Measurements from ENCODE around the gene DYNC1I1. TPM values are rescaled to one million over a fixed set of nuclear protein-coding genes. Genes with fewer than 3 reads are reported as not detected.
"Not testable (repeated sequence)": the region's sequence is repeated elsewhere in the genome, so short reads cannot be mapped to it uniquely, and the experiment has no call there.

DYNC1I1 gene
- total and polyA plus RNA-seq, 4 donors: 0.39 to 7.6 (median 1.5) TPM

DNA sequence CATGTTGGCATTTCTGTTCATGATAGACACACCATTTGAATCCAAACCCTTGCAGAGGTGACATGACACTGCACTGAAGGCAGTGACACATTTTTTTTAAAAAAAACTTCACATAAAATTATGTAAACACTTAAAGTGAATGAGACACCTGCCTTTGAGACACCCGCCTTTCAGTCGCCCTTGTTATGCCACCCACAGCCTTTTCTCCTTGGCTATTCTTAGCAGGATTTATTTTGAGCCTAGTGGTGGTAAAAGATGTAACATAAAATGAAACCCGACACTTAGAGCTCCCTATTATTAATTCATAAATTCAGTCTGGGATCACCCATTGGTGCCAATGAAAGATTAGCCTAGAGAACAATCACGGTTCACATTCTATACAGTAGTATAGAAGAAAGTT lies 161.3 kb downstream of the DYNC1I1 start:
- 80 to 81% methylated on average over 4 of the region's 4 CpGs for WGBS, 2 donors
- Histone ChIP-seq H3K27ac (ENCODE audit: low read depth in 1 of 2, low read length in 1 of 2) (no peak overlapping the region), H3K4me3 (no peak overlapping the region), H3K4me1 (ENCODE audit: control insufficient read depth in 5 of 5, insufficient read depth in 5 of 5, low read length in 5 of 5) (peaks cover 0 to 2% (median 0%) of the 10 kb centered on the region in 5 donors), H3K36me3 (ENCODE audit: control insufficient read depth in 4 of 4, insufficient read depth in 4 of 4, low read length in 4 of 4) (no peaks in the 10 kb centered on the region), H3K9ac (ENCODE audit: insufficient read depth in 1 of 2, low read length in 2 of 2) (no peak overlapping the region), H3K9me3 (ENCODE audit: control insufficient read depth in 4 of 4, insufficient read depth in 3 of 4, low read length in 3 of 4) (no peaks in the 10 kb centered on the region), H3K27me3 (ENCODE audit: control insufficient read depth in 3 of 3, insufficient read depth in 3 of 3, low read length in 2 of 3) (peaks cover 0 to 11% (median 0%) of the 10 kb centered on the region in 3 donors)
- no peak for DNase-seq
- no peak for ATAC-seq (ENCODE audit: insufficient read depth, low FRiP score)
- no peak for TF ChIP-seq CTCF (IDR thresholded peaks at IDR 0.05; ENCODE audit: control extremely low read depth, extremely low read depth)

- H3K36me3 ChIP-seq (ENCODE audit: control insufficient read depth in 4 of 4, insufficient read depth in 4 of 4, low read length in 4 of 4); ATAC-seq (ENCODE audit: insufficient read depth, low FRiP score); H3K4me1 ChIP-seq (ENCODE audit: control insufficient read depth in 5 of 5, insufficient read depth in 5 of 5, low read length in 5 of 5); H3K27ac ChIP-seq (ENCODE audit: low read depth in 1 of 2, low read length in 1 of 2); H3K4me3 ChIP-seq; H3K27me3 ChIP-seq (ENCODE audit: control insufficient read depth in 3 of 3, insufficient read depth in 3 of 3, low read length in 2 of 3); H3K9me3 ChIP-seq (ENCODE audit: control insufficient read depth in 4 of 4, insufficient read depth in 3 of 4, low read length in 3 of 4); DNase-seq; H3K9ac ChIP-seq (ENCODE audit: insufficient read depth in 1 of 2, low read length in 2 of 2): not testable (repeated sequence)
- WGBS, 2 donors: 63% methylated on average over 1 of the region's 1 CpG; no CpG with 5 or more reads in 1 of the 2 donors
Measured at GRCh38 chr7:95944867-95945266, 172.5 kb downstream of the DYNC1I1 start.

DNA sequence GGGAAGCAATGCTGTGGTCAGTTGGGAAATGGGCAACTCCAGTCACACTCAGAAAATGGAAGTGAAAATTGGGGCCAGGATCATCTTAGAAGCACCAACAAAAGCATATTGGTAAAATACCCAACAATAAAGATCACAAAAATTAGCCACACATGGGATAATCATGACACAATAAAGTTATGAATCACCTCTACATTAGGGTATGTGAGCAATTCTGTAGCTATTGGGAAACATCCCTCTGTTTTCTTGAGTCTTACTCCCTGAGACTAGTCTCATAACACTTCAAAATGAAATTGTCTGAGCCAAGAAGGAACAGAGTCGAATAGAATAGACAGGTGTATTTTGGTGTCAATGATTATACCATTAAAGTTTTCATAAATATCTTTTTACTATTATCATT lies 178.3 kb downstream of the DYNC1I1 start:
- ATAC-seq (ENCODE audit: insufficient read depth, low FRiP score): no peak
- H3K27ac ChIP-seq (ENCODE audit: low read depth in 1 of 2, low read length in 1 of 2): no peak overlapping the region
- H3K27me3 ChIP-seq (ENCODE audit: control insufficient read depth in 3 of 3, insufficient read depth in 3 of 3, low read length in 2 of 3): peaks cover 0 to 3% (median 0%) of the 10 kb centered on the region in 3 donors
- WGBS, 2 donors: 85 to 88% methylated on average over 1 of the region's 1 CpG
- no peak overlapping the region for H3K9ac ChIP-seq (ENCODE audit: insufficient read depth in 1 of 2, low read length in 2 of 2)
- no peaks in the 10 kb centered on the region for H3K9me3 ChIP-seq (ENCODE audit: control insufficient read depth in 4 of 4, insufficient read depth in 3 of 4, low read length in 3 of 4)
- TF ChIP-seq CTCF (IDR thresholded peaks at IDR 0.05; ENCODE audit: control extremely low read depth, extremely low read depth): no peak
- H3K36me3 ChIP-seq (ENCODE audit: control insufficient read depth in 4 of 4, insufficient read depth in 4 of 4, low read length in 4 of 4): no peaks in the 10 kb centered on the region
- DNase-seq: no peak
- no peak overlapping the region for H3K4me3 ChIP-seq
- no peaks in the 10 kb centered on the region for H3K4me1 ChIP-seq (ENCODE audit: control insufficient read depth in 5 of 5, insufficient read depth in 5 of 5, low read length in 5 of 5)

GRCh38 chr7:95951531-95951930 lies 179.2 kb downstream of the DYNC1I1 start:
- no peak for DNase-seq
- H3K4me1 ChIP-seq (ENCODE audit: control insufficient read depth in 5 of 5, insufficient read depth in 5 of 5, low read length in 5 of 5): no peaks in the 10 kb centered on the region
- WGBS, 2 donors: 90 to 91% methylated on average over 5 of the region's 5 CpGs
- H3K27me3 ChIP-seq (ENCODE audit: control insufficient read depth in 3 of 3, insufficient read depth in 3 of 3, low read length in 2 of 3): peaks cover 0 to 3% (median 0%) of the 10 kb centered on the region in 3 donors
- no peaks in the 10 kb centered on the region for H3K36me3 ChIP-seq (ENCODE audit: control insufficient read depth in 4 of 4, insufficient read depth in 4 of 4, low read length in 4 of 4)
- H3K9me3 ChIP-seq (ENCODE audit: control insufficient read depth in 4 of 4, insufficient read depth in 3 of 4, low read length in 3 of 4): no peaks in the 10 kb centered on the region
- TF ChIP-seq CTCF (IDR thresholded peaks at IDR 0.05; ENCODE audit: control extremely low read depth, extremely low read depth): no peak
- H3K4me3 ChIP-seq: no peak overlapping the region
- no peak overlapping the region for H3K9ac ChIP-seq (ENCODE audit: insufficient read depth in 1 of 2, low read length in 2 of 2)
- no peak overlapping the region for H3K27ac ChIP-seq (ENCODE audit: low read depth in 1 of 2, low read length in 1 of 2)
- ATAC-seq (ENCODE audit: insufficient read depth, low FRiP score): no peak
